Progenitor cell of endocrine pancreas (in vitro differentiated cells): ENCODE data around the gene NDFIP1. TPM values are rescaled to one million over a fixed set of nuclear protein-coding genes. Genes with fewer than 3 reads are reported as not detected.

ENCODE experiments used
- DNase-seq: peaks from one replicate; pipeline ENCODE4 v3.0.0; 2021; ENCODE audit warnings: low spot score; ENCODE audit not compliant: unreplicated experiment
- H3K27ac Mint-ChIP-seq: 2 replicates; pipeline ENCODE4 v1.8.0; 2021; ENCODE audit warnings: mild to moderate bottlenecking, moderate library complexity, mixed read lengths
- H3K27me3 Mint-ChIP-seq: 2 replicates; pipeline ENCODE4 v1.8.0; 2021; ENCODE audit warnings: mixed read lengths
- H3K36me3 Mint-ChIP-seq: 2 replicates; pipeline ENCODE4 v1.8.0; 2022; ENCODE audit warnings: mixed read lengths; ENCODE audit not compliant: insufficient read depth
- H3K4me1 Mint-ChIP-seq: 2 replicates; pipeline ENCODE4 v1.8.0; 2021; ENCODE audit warnings: low read depth, mixed read lengths
- H3K4me3 Mint-ChIP-seq: 2 replicates; pipeline ENCODE4 v1.8.0; 2021; ENCODE audit warnings: low read depth, mild to moderate bottlenecking, moderate library complexity, mixed read lengths
- H3K9me3 Mint-ChIP-seq: 2 replicates; pipeline ENCODE4 v1.8.0; 2021; ENCODE audit warnings: low read depth, mixed read lengths
- total RNA-seq: library from RNA; stranded (reverse); gene quantifications from 2 replicates; pipeline ENCODE4 v1.2.1, GENCODE V29; 2021
- TF ChIP-seq, protein P1 (sequence below): fragments of 200-600 bp; sonication (generic); IDR thresholded peaks from one replicate; pipeline ENCODE4 v1.5.0; 2021; ENCODE audit warnings: antibody characterized with exemption, mild to moderate bottlenecking; ENCODE audit not compliant: unreplicated experiment

The NDFIP1 gene
- total RNA-seq, 1 donor from 2014 or later, result 247 TPM

DNA sequence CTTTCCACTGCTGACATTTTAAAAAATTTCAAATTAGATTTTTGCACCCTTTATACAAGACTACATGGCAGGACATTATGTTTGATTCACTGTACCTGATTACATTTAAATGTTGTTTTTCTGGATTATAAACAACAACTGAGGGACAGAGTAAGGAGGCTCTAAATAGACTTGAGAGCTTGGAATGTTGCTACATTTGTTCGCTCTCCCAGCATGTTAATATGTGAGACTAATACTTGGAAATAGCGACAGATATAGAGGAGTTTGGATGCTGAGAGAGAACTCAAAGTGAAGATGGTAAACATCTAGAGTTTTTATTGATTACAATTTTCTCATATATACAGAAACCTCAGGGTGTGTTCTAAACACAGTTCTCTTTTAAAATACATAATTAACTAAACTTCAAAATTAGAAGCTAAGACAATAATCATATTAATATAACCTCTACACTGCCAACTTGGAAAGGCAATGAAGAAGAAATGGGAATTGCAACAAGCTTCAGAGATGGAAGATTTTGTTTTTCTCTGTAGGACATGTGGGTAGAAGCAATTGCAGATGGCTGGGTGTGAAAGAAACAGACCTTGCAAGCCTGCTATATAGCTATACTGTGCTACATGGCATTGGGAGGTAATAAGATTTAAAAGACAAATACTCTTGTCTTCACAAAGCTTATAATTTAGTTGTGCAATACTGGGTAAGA lies 1.4 kb upstream of the NDFIP1 start:
- peaks cover 2% of the 10 kb centered on the region for H3K36me3 Mint-ChIP-seq
- peak overlapping the region; percentile 90 for H3K4me3 Mint-ChIP-seq
- H3K4me1 Mint-ChIP-seq, result peaks cover 22% of the 10 kb centered on the region
- no peaks in the 10 kb centered on the region for H3K27me3 Mint-ChIP-seq
- no peak overlapping the region for H3K27ac Mint-ChIP-seq
- H3K9me3 Mint-ChIP-seq, result no peaks in the 10 kb centered on the region
- TF ChIP-seq, protein P1, sequence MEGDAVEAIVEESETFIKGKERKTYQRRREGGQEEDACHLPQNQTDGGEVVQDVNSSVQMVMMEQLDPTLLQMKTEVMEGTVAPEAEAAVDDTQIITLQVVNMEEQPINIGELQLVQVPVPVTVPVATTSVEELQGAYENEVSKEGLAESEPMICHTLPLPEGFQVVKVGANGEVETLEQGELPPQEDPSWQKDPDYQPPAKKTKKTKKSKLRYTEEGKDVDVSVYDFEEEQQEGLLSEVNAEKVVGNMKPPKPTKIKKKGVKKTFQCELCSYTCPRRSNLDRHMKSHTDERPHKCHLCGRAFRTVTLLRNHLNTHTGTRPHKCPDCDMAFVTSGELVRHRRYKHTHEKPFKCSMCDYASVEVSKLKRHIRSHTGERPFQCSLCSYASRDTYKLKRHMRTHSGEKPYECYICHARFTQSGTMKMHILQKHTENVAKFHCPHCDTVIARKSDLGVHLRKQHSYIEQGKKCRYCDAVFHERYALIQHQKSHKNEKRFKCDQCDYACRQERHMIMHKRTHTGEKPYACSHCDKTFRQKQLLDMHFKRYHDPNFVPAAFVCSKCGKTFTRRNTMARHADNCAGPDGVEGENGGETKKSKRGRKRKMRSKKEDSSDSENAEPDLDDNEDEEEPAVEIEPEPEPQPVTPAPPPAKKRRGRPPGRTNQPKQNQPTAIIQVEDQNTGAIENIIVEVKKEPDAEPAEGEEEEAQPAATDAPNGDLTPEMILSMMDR, result no peak
- no peak for DNase-seq

DNA sequence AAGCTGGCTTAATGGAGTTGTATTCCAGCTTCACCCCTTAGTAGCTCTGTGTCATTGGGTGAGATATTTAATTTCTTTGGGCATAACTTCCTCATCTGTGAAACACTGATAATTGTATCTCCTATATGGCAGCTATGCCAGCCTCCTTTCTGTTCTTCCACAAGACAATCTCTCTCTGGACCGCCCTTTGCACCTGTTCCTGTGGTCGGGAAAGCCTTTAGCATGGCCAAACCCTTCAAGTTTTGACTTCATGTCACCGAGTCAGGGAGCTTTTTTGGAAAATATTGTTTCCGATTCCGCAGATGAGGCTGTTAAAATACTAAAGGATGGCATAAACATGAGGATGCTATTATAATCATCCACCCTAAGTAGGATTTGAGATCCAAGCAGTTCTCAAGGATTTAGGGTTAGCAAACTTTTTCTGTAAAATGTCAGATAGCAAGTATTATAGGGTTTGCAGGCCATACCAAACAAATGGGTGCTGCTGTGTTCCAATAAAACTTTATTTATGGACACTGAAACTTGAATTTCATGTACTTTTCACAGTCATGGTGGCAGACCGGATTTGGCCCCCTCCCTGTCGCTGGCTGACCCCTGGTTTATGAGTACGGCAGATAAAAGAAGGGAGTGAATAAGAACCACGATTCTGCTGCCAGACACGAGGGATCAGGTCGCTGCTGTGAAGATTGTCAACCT lies 695 bp upstream of the NDFIP1 start:
- peak overlapping the region; percentile 90 for H3K4me3 Mint-ChIP-seq
- TF ChIP-seq, protein P1, result no peak
- H3K36me3 Mint-ChIP-seq, result peaks cover 5% of the 10 kb centered on the region
- H3K4me1 Mint-ChIP-seq, result peaks cover 25% of the 10 kb centered on the region
- no peaks in the 10 kb centered on the region for H3K27me3 Mint-ChIP-seq
- H3K27ac Mint-ChIP-seq, result peak overlapping the region; percentile 97
- no peak for DNase-seq
- H3K9me3 Mint-ChIP-seq, result peaks cover 2% of the 10 kb centered on the region

DNA sequence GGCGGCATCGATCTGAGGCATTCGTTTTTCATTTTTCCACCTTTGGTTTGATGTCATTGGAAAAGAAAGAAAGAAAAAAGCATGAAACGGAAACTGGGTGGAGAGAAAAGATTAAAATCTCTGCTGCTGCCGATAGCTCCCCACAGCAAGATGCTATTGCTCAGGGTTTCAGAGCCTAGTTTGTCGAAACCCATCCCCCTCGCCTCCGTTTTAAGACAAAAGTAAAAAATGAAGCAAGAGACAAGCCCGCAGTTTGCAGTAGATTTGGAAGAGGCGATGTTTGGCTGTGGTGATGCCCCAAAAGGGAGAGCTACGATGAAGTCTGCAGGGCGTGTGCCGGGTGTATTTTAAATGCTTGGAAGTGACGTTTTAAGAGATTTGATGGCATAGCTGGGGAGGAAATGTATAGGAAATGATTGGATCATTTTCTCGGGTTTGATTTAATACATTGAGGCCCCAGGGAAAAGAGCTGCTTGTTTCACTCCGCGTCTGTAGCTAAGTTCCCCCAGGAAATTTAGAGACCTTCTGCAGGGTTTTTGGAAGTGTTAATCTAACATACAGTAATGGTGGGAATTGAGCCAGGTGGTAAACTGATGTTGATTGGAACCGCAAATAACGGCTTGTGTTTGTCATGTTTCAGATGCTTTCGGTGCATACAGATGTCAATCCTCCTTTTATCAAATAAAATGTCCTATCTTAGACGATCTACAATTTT lies 909 bp downstream of the NDFIP1 start:
- H3K27me3 Mint-ChIP-seq, result no peaks in the 10 kb centered on the region
- TF ChIP-seq, protein P1, result no peak
- H3K27ac Mint-ChIP-seq, result peak overlapping the region; percentile 96
- H3K36me3 Mint-ChIP-seq, result peaks cover 17% of the 10 kb centered on the region
- peak overlapping the region; percentile 90 for H3K4me3 Mint-ChIP-seq
- H3K9me3 Mint-ChIP-seq, result peaks cover 10% of the 10 kb centered on the region
- no peak for DNase-seq
- H3K4me1 Mint-ChIP-seq, result peaks cover 28% of the 10 kb centered on the region

DNA sequence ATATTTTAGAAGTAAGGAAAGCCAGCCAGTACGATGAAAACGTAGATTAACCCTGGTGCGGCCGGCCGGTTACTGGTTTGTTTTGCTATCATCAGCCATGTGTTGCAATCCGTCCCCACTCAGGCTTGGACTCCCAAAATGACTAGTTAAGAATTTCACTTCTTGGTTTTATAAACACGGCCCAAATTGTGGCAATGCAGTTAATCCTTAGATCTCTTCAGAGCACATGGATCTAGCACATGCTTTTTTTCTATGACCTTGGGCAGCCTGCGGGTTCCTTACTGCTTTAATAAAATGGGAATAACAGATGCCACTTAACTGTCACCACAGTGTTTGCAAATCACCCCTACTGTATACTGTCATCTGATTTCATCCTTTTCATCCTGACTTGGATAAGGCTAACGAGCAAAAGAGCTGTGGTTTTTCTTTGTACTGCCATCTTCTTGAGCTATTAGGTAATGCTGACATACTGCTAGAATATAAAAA lies 1.5 kb downstream of the NDFIP1 start:
- Mint-ChIP-seq H3K27me3 (no peaks in the 10 kb centered on the region), H3K4me3 (peak overlapping the region; percentile 90), H3K36me3 (peaks cover 20% of the 10 kb centered on the region), H3K4me1 (peaks cover 29% of the 10 kb centered on the region), H3K9me3 (peaks cover 10% of the 10 kb centered on the region), H3K27ac (peak overlapping the region; percentile 96)
- no peak for DNase-seq
- TF ChIP-seq, protein P1, result peak; percentile 14
